Activated T-cell treated with anti-CD3 and anti-CD28 coated beads for 24 hours (primary cell): Measurements from ENCODE around the gene LGR6.

Experiments used
- DNase-seq: peaks from one replicate; pipeline ENCODE4 v3.0.0-alpha.2; 2020; ENCODE audit warnings: low read depth

LGR6 gene

GRCh38 chr1:202220733-202221132 is 27.1 kb downstream of the LGR6 start:
- no peak for DNase-seq

- no peak for DNase-seq
These were observed 28.6 kb downstream of the LGR6 start for GRCh38 chr1:202221911-202222909.

- no peak for DNase-seq
These were observed 29.7 kb downstream of the LGR6 start for GRCh38 chr1:202223121-202223860.

- no peak for DNase-seq
These were observed 30.9 kb downstream of the LGR6 start for GRCh38 chr1:202224453-202224852.

- DNase-seq = no peak
These were observed 31.5 kb downstream of the LGR6 start for GRCh38 chr1:202225131-202225530.

- DNase-seq = no peak
These were observed 33.6 kb downstream of the LGR6 start for GRCh38 chr1:202227053-202227672.

GRCh38 chr1:202227997-202228401 is 34.4 kb downstream of the LGR6 start:
- no peak for DNase-seq

GRCh38 chr1:202228484-202229122 is 35.0 kb downstream of the LGR6 start:
- no peak for DNase-seq

- DNase-seq = no peak
These were observed 35.8 kb downstream of the LGR6 start for GRCh38 chr1:202229376-202229775.

- no peak for DNase-seq
These were observed 36.7 kb downstream of the LGR6 start for GRCh38 chr1:202230061-202230938.

- no peak for DNase-seq
These were observed 37.5 kb downstream of the LGR6 start for GRCh38 chr1:202230939-202231645.

- DNase-seq = no peak
These were observed 39.6 kb downstream of the LGR6 start for GRCh38 chr1:202233171-202233570.

- DNase-seq = no peak
These were observed 40.2 kb downstream of the LGR6 start for GRCh38 chr1:202233804-202234203.

GRCh38 chr1:202234331-202235002 is 40.9 kb downstream of the LGR6 start:
- DNase-seq = no peak

- no peak for DNase-seq
These were observed 41.5 kb downstream of the LGR6 start for GRCh38 chr1:202235003-202235660.

GRCh38 chr1:202235856-202236837 is 42.5 kb downstream of the LGR6 start:
- DNase-seq = peak; percentile 60

GRCh38 chr1:202237052-202237451 is 43.5 kb downstream of the LGR6 start:
- DNase-seq = no peak

GRCh38 chr1:202238914-202239313 is 45.3 kb downstream of the LGR6 start:
- no peak for DNase-seq
